ENCODE results near the gene FAM114A1.
A peak's percentile ranks its signal among the peaks of the same experiment; 100 is the strongest.

The FAM114A1 gene

GRCh38 chr4:38859501-38859900 lies 8.1 kb upstream of the FAM114A1 start:
- no peak for DNase-seq

- peak in 4 of 5 experiments; percentile 32 to 77 (median 45) for DNase-seq
Measured at GRCh38 chr4:38860788-38861424, 6.7 kb upstream of the FAM114A1 start.

- no peak for DNase-seq
Measured at GRCh38 chr4:38861791-38862190, 5.8 kb upstream of the FAM114A1 start.

GRCh38 chr4:38865445-38865844 lies 2.2 kb upstream of the FAM114A1 start:
- no peak for DNase-seq

- no peak for DNase-seq
Measured at GRCh38 chr4:38866973-38867477, 581 bp upstream of the FAM114A1 start.

GRCh38 chr4:38868059-38868960 lies 704 bp downstream of the FAM114A1 start:
- DNase-seq = no peak

- no peak for DNase-seq
Measured at GRCh38 chr4:38869511-38869910, 1.9 kb downstream of the FAM114A1 start.

GRCh38 chr4:38870098-38870808 lies 2.6 kb downstream of the FAM114A1 start:
- no peak for DNase-seq

GRCh38 chr4:38871593-38871992 lies 4.0 kb downstream of the FAM114A1 start:
- no peak for DNase-seq

- DNase-seq = no peak
Measured at GRCh38 chr4:38872620-38873019, 5.0 kb downstream of the FAM114A1 start.

GRCh38 chr4:38873290-38873944 lies 5.8 kb downstream of the FAM114A1 start:
- no peak for DNase-seq

GRCh38 chr4:38876636-38877035 lies 9.0 kb downstream of the FAM114A1 start:
- DNase-seq = no peak

- DNase-seq = no peak
Measured at GRCh38 chr4:38884254-38884653, 16.6 kb downstream of the FAM114A1 start.

- DNase-seq = peak in 1 of 5 experiments; percentile 76
Measured at GRCh38 chr4:38889143-38889542, 21.5 kb downstream of the FAM114A1 start.

GRCh38 chr4:38891051-38891983 lies 23.7 kb downstream of the FAM114A1 start:
- DNase-seq = no peak

- DNase-seq = no peak
Measured at GRCh38 chr4:38894322-38894982, 26.8 kb downstream of the FAM114A1 start.

GRCh38 chr4:38896940-38897339 lies 29.3 kb downstream of the FAM114A1 start:
- DNase-seq = no peak

- no peak for DNase-seq
Measured at GRCh38 chr4:38898245-38898644, 30.6 kb downstream of the FAM114A1 start.

GRCh38 chr4:38902221-38902620 lies 34.6 kb downstream of the FAM114A1 start:
- no peak for DNase-seq

- DNase-seq = peak in 1 of 5 experiments; percentile 59
Measured at GRCh38 chr4:38902695-38903094, 35.1 kb downstream of the FAM114A1 start.
